HG03378 (cell line): ENCODE data around the gene CNKSR2.
"Not testable (repeated sequence)": the region's sequence is repeated elsewhere in the genome, so short reads cannot be mapped to it uniquely, and the experiment has no call there.

ENCODE experiments used
- ATAC-seq: cut with Tn5 transposase; IDR thresholded peaks from one replicate; pipeline ENCODE4 v1.9.1; 2021; ENCODE audit warnings: mild to moderate bottlenecking, moderate library complexity; ENCODE audit not compliant: unreplicated experiment

Gene CNKSR2

GRCh38 chrX:21438792-21439191 lies 64.6 kb downstream of the CNKSR2 start:
- ATAC-seq, result peak; percentile 98

GRCh38 chrX:21440911-21441310 lies 66.7 kb downstream of the CNKSR2 start:
- ATAC-seq, result no peak

- ATAC-seq, result no peak
These were observed 83.5 kb downstream of the CNKSR2 start for GRCh38 chrX:21457718-21458117.

GRCh38 chrX:21469071-21469470 lies 94.9 kb downstream of the CNKSR2 start:
- no peak for ATAC-seq

- no peak for ATAC-seq
These were observed 102.7 kb downstream of the CNKSR2 start for GRCh38 chrX:21476909-21477308.

GRCh38 chrX:21479695-21480270 lies 105.6 kb downstream of the CNKSR2 start:
- ATAC-seq, result peak; percentile 91

- ATAC-seq, result no peak
These were observed 107.5 kb downstream of the CNKSR2 start for GRCh38 chrX:21481761-21482160.

- not testable (repeated sequence) for ATAC-seq
These were observed 109.8 kb downstream of the CNKSR2 start for GRCh38 chrX:21484051-21484450.

- ATAC-seq, result no peak
These were observed 113.6 kb downstream of the CNKSR2 start for GRCh38 chrX:21487832-21488231.

GRCh38 chrX:21490341-21490740 lies 116.1 kb downstream of the CNKSR2 start:
- no peak for ATAC-seq

- ATAC-seq, result no peak
These were observed 119.1 kb downstream of the CNKSR2 start for GRCh38 chrX:21493226-21493830.

GRCh38 chrX:21503593-21503992 lies 129.4 kb downstream of the CNKSR2 start:
- peak; percentile 78 for ATAC-seq

GRCh38 chrX:21509912-21510311 lies 135.7 kb downstream of the CNKSR2 start:
- no peak for ATAC-seq

GRCh38 chrX:21524008-21524407 lies 149.8 kb downstream of the CNKSR2 start:
- ATAC-seq, result no peak

GRCh38 chrX:21528076-21528475 lies 153.9 kb downstream of the CNKSR2 start:
- no peak for ATAC-seq

- no peak for ATAC-seq
These were observed 155.6 kb downstream of the CNKSR2 start for GRCh38 chrX:21529771-21530170.

GRCh38 chrX:21544642-21545041 lies 170.4 kb downstream of the CNKSR2 start:
- not testable (repeated sequence) for ATAC-seq

- ATAC-seq, result no peak
These were observed 185.2 kb downstream of the CNKSR2 start for GRCh38 chrX:21559417-21559816.

GRCh38 chrX:21565025-21565424 lies 190.8 kb downstream of the CNKSR2 start:
- no peak for ATAC-seq

GRCh38 chrX:21574793-21575192 lies 200.6 kb downstream of the CNKSR2 start:
- ATAC-seq, result no peak

- ATAC-seq, result no peak
These were observed 207.3 kb downstream of the CNKSR2 start for GRCh38 chrX:21581479-21581878.

- ATAC-seq, result no peak
These were observed 211.8 kb downstream of the CNKSR2 start for GRCh38 chrX:21586001-21586400.
